ENCODE results near the gene ZRANB3.
A peak's percentile ranks its signal among the peaks of the same experiment; 100 is the strongest.
"Not testable (repeated sequence)": the region's sequence is repeated elsewhere in the genome, so short reads cannot be mapped to it uniquely, and the experiment has no call there.

The ZRANB3 gene

GRCh38 chr2:135304694-135305093, 226.3 kb downstream of the ZRANB3 start:
- peaks cover 7% of the 10 kb centered on the region for H3K9me3 ChIP-seq (ENCODE audit: insufficient read depth, low read length)
- H3K9ac ChIP-seq (ENCODE audit: insufficient read length, low read depth), result no peak overlapping the region
- peaks cover 3% of the 10 kb centered on the region for H3K4me1 ChIP-seq (ENCODE audit: insufficient read depth, insufficient read length)
- no peak for DNase-seq (ENCODE audit: low read depth, low spot score)
- TF ChIP-seq SUZ12 (IDR thresholded peaks at IDR 0.05; ENCODE audit: extremely low read depth, insufficient read depth, insufficient read length), result no peak
- TF ChIP-seq ZNF274 (IDR thresholded peaks at IDR 0.05; ENCODE audit: low read depth, low read length), result no peak
- TF ChIP-seq YY1 (IDR thresholded peaks at IDR 0.05; ENCODE audit: insufficient read depth, insufficient read length), result no peak
- no peaks in the 10 kb centered on the region for H3K27me3 ChIP-seq (ENCODE audit: insufficient read depth, insufficient read length)
- no peak overlapping the region for H3K4me3 ChIP-seq (ENCODE audit: insufficient read length, low read depth)
- no peaks in the 10 kb centered on the region for H3K36me3 ChIP-seq (ENCODE audit: insufficient read depth, insufficient read length, low read length)

GRCh38 chr2:135299658-135300244, 231.3 kb downstream of the ZRANB3 start:
- no peaks in the 10 kb centered on the region for H3K4me1 ChIP-seq (ENCODE audit: insufficient read depth, insufficient read length)
- H3K9ac ChIP-seq (ENCODE audit: insufficient read length, low read depth), result no peak overlapping the region
- peaks cover 18% of the 10 kb centered on the region; the same call in 1 of the 2 replicates for H3K9me3 ChIP-seq (ENCODE audit: insufficient read depth, low read length)
- no peak overlapping the region for H3K4me3 ChIP-seq (ENCODE audit: insufficient read length, low read depth)
- no peaks in the 10 kb centered on the region for H3K27me3 ChIP-seq (ENCODE audit: insufficient read depth, insufficient read length)
- TF ChIP-seq ZNF274 (IDR thresholded peaks at IDR 0.05; ENCODE audit: low read depth, low read length) (no peak), YY1 (IDR thresholded peaks at IDR 0.05; ENCODE audit: insufficient read depth, insufficient read length) (no peak), SUZ12 (IDR thresholded peaks at IDR 0.05; ENCODE audit: extremely low read depth, insufficient read depth, insufficient read length) (no peak)
- H3K36me3 ChIP-seq (ENCODE audit: insufficient read depth, insufficient read length, low read length), result no peaks in the 10 kb centered on the region
- DNase-seq (ENCODE audit: low read depth, low spot score), result no peak

- H3K4me3 ChIP-seq (ENCODE audit: insufficient read length, low read depth), result no peak overlapping the region
- no peaks in the 10 kb centered on the region for H3K27me3 ChIP-seq (ENCODE audit: insufficient read depth, insufficient read length)
- H3K4me1 ChIP-seq (ENCODE audit: insufficient read depth, insufficient read length), result no peaks in the 10 kb centered on the region
- H3K9me3 ChIP-seq (ENCODE audit: insufficient read depth, low read length), result peaks cover 18% of the 10 kb centered on the region; the same call in 1 of the 2 replicates
- H3K36me3 ChIP-seq (ENCODE audit: insufficient read depth, insufficient read length, low read length), result no peaks in the 10 kb centered on the region
- H3K9ac ChIP-seq (ENCODE audit: insufficient read length, low read depth), result no peak overlapping the region
- DNase-seq (ENCODE audit: low read depth, low spot score), result peak; percentile 5
- TF ChIP-seq SUZ12 (IDR thresholded peaks at IDR 0.05; ENCODE audit: extremely low read depth, insufficient read depth, insufficient read length) (no peak), YY1 (IDR thresholded peaks at IDR 0.05; ENCODE audit: insufficient read depth, insufficient read length) (no peak), ZNF274 (IDR thresholded peaks at IDR 0.05; ENCODE audit: low read depth, low read length) (no peak)
Observed at GRCh38 chr2:135299165-135299564, 231.9 kb downstream of the ZRANB3 start.

- H3K27me3 ChIP-seq (ENCODE audit: insufficient read depth, insufficient read length); H3K4me3 ChIP-seq (ENCODE audit: insufficient read length, low read depth); H3K9me3 ChIP-seq (ENCODE audit: insufficient read depth, low read length); H3K9ac ChIP-seq (ENCODE audit: insufficient read length, low read depth); H3K36me3 ChIP-seq (ENCODE audit: insufficient read depth, insufficient read length, low read length); H3K4me1 ChIP-seq (ENCODE audit: insufficient read depth, insufficient read length); DNase-seq (ENCODE audit: low read depth, low spot score): not testable (repeated sequence)
Observed at GRCh38 chr2:135287121-135287520, 243.9 kb downstream of the ZRANB3 start.

GRCh38 chr2:135285391-135285790, 245.6 kb downstream of the ZRANB3 start:
- Histone ChIP-seq H3K9me3 (ENCODE audit: insufficient read depth, low read length) (no peaks in the 10 kb centered on the region), H3K9ac (ENCODE audit: insufficient read length, low read depth) (no peak overlapping the region), H3K4me1 (ENCODE audit: insufficient read depth, insufficient read length) (no peaks in the 10 kb centered on the region), H3K27me3 (ENCODE audit: insufficient read depth, insufficient read length) (no peaks in the 10 kb centered on the region), H3K4me3 (ENCODE audit: insufficient read length, low read depth) (no peak overlapping the region), H3K36me3 (ENCODE audit: insufficient read depth, insufficient read length, low read length) (no peaks in the 10 kb centered on the region)
- no peak for DNase-seq (ENCODE audit: low read depth, low spot score)
- TF ChIP-seq ZNF274 (IDR thresholded peaks at IDR 0.05; ENCODE audit: low read depth, low read length), result no peak
- no peak for TF ChIP-seq SUZ12 (IDR thresholded peaks at IDR 0.05; ENCODE audit: extremely low read depth, insufficient read depth, insufficient read length)
- no peak for TF ChIP-seq YY1 (IDR thresholded peaks at IDR 0.05; ENCODE audit: insufficient read depth, insufficient read length)

GRCh38 chr2:135281379-135281778, 249.6 kb downstream of the ZRANB3 start:
- no peak for TF ChIP-seq SUZ12 (IDR thresholded peaks at IDR 0.05; ENCODE audit: extremely low read depth, insufficient read depth, insufficient read length)
- no peak for TF ChIP-seq ZNF274 (IDR thresholded peaks at IDR 0.05; ENCODE audit: low read depth, low read length)
- TF ChIP-seq YY1 (IDR thresholded peaks at IDR 0.05; ENCODE audit: insufficient read depth, insufficient read length), result no peak
- H3K4me3 ChIP-seq (ENCODE audit: insufficient read length, low read depth), result no peak overlapping the region
- no peaks in the 10 kb centered on the region for H3K9me3 ChIP-seq (ENCODE audit: insufficient read depth, low read length)
- H3K9ac ChIP-seq (ENCODE audit: insufficient read length, low read depth), result no peak overlapping the region
- no peaks in the 10 kb centered on the region for H3K27me3 ChIP-seq (ENCODE audit: insufficient read depth, insufficient read length)
- no peaks in the 10 kb centered on the region for H3K36me3 ChIP-seq (ENCODE audit: insufficient read depth, insufficient read length, low read length)
- DNase-seq (ENCODE audit: low read depth, low spot score), result no peak
- H3K4me1 ChIP-seq (ENCODE audit: insufficient read depth, insufficient read length), result no peaks in the 10 kb centered on the region

- TF ChIP-seq ZNF274 (IDR thresholded peaks at IDR 0.05; ENCODE audit: low read depth, low read length) (no peak), YY1 (IDR thresholded peaks at IDR 0.05; ENCODE audit: insufficient read depth, insufficient read length) (no peak), SUZ12 (IDR thresholded peaks at IDR 0.05; ENCODE audit: extremely low read depth, insufficient read depth, insufficient read length) (no peak)
- H3K9me3 ChIP-seq (ENCODE audit: insufficient read depth, low read length), result peaks cover 14% of the 10 kb centered on the region
- no peaks in the 10 kb centered on the region for H3K27me3 ChIP-seq (ENCODE audit: insufficient read depth, insufficient read length)
- H3K4me3 ChIP-seq (ENCODE audit: insufficient read length, low read depth), result no peak overlapping the region
- no peaks in the 10 kb centered on the region for H3K36me3 ChIP-seq (ENCODE audit: insufficient read depth, insufficient read length, low read length)
- H3K4me1 ChIP-seq (ENCODE audit: insufficient read depth, insufficient read length), result no peaks in the 10 kb centered on the region
- DNase-seq (ENCODE audit: low read depth, low spot score), result no peak
- no peak overlapping the region for H3K9ac ChIP-seq (ENCODE audit: insufficient read length, low read depth)
Observed at GRCh38 chr2:135279209-135279608, 251.8 kb downstream of the ZRANB3 start.

Data from NT2/D1 (cell line).